Measurements from ENCODE around the gene DDX1. TPM values are rescaled to one million over a fixed set of nuclear protein-coding genes. Genes with fewer than 3 reads are reported as not detected.
"Not testable (repeated sequence)": the region's sequence is repeated elsewhere in the genome, so short reads cannot be mapped to it uniquely, and the experiment has no call there.

Gene DDX1
- total and polyA plus RNA-seq, 9 of the 15 experiments (the other 6 are each of a cell fraction or from before 2014, with no cell fraction given): 116 to 277 (median 232) TPM

DNA sequence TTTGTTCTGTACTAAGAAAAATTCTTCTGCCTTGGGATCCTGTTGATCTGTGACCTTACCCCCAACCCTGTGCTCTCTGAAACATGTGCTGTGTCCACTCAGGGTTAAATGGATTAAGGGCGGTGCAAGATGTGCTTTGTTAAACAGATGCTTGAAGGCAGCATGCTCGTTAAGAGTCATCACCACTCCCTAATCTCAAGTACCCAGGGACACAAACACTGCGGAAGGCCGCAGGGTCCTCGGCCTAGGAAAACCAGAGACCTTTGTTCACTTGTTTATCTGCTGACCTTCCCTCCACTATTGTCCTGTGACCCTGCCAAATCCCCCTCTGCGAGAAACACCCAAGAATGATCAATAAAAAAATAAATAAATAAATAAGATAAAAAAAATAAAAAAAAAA is 49.4 kb upstream of the DDX1 start:
- in situ Hi-C loops (cut with MboI); H3K9ac ChIP-seq (ENCODE audit: insufficient read depth in 1 of 2, low read depth in 2 of 2, low read length in 2 of 2); H3K9me1 ChIP-seq (ENCODE audit: control insufficient read depth, insufficient read depth, low read length); H2AFZ ChIP-seq (ENCODE audit: low read depth, low read length); FAIRE-seq; H3K9me3 ChIP-seq (replicated peaks; ENCODE audit: control insufficient read depth, insufficient read depth, low read depth, low read length); BruUV-seq (replicated peaks); DNase-seq (ENCODE audit: extremely low read depth in 1 of 4, low spot score in 3 of 4); H4K20me1 ChIP-seq (replicated peaks; ENCODE audit: control insufficient read depth, insufficient read depth, low read length); H3K27ac ChIP-seq (ENCODE audit: extremely low read depth, low read depth, low read length); POLR2A ChIA-PET; H3K4me3 ChIP-seq; H3K4me2 ChIP-seq (ENCODE audit: insufficient read depth, low read length); H3K27me3 ChIP-seq (ENCODE audit: control insufficient read depth in 2 of 2, insufficient read depth in 2 of 2, low read length in 2 of 2); ATAC-seq; CTCF ChIA-PET (ENCODE audit: low intra/inter-chr PET ratio); intact Hi-C loops (cut with micrococcal nuclease): not testable (repeated sequence)
- Histone ChIP-seq H3K79me2 (ENCODE audit: control insufficient read depth, insufficient read depth, low read length) (peaks cover 78% of the 10 kb centered on the region), H3K4me1 (replicated peaks in 1 of 2; ENCODE audit: control insufficient read depth in 2 of 2, insufficient read depth in 2 of 2, low read length in 2 of 2) (peaks cover 0 to 11% of the 10 kb centered on the region in 2 experiments; a peak in 2 of 5 replicates), H3K36me3 (ENCODE audit: control insufficient read depth, insufficient read depth, low read length) (peaks cover 77% of the 10 kb centered on the region)
- 13% methylated on average over 3 of the region's 6 CpGs for WGBS (ENCODE audit: insufficient coverage, low coverage, missing lambda C conversion rate)
- TF ChIP-seq ARID1B (IDR thresholded peaks at IDR 0.05): 0 out of 2 replicates have a peak, but pooled peaks have one; percentile 29
- TF ChIP-seq KDM1A (IDR thresholded peaks at IDR 0.05): peak; percentile 8 to 33; a peak in 1 of 4 replicates
- 0 out of 4 replicates have a peak, but pooled peaks of 1 of the 2 experiments have one; percentile 25 for TF ChIP-seq MNT (conservative IDR thresholded peaks at IDR 0.05)
- TF ChIP-seq CBFA2T3 (IDR thresholded peaks at IDR 0.05): peak; percentile 59
- peak; percentile 51 for TF ChIP-seq CBFA2T2 (conservative IDR thresholded peaks at IDR 0.05)

Data from K562 (cell line).